HepG2 (cell line): ENCODE results near the gene OTOP3. TPM values are rescaled to one million over a fixed set of nuclear protein-coding genes. Genes with fewer than 3 reads are reported as not detected.
A peak's percentile ranks its signal among the peaks of the same experiment; 100 is the strongest.

Source experiments
- ATF1 ChIP-seq: IDR thresholded peaks from 2 replicates; pipeline ENCODE4 v1.6.1; 2016; ENCODE audit warnings: mild to moderate bottlenecking, control low read depth
- BORCS8-MEF2B ChIP-seq: sonication (generic); formaldehyde crosslinking; IDR thresholded peaks from 2 replicates; pipeline ENCODE4 v1.8.0; 2022; ENCODE audit warnings: mild to moderate bottlenecking, missing genetic modification reagents
- CBFB ChIP-seq: sonication (generic); formaldehyde crosslinking; IDR thresholded peaks from 2 replicates; pipeline ENCODE4 v1.4.0; 2020; ENCODE audit warnings: missing genetic modification reagents
- CENPX ChIP-seq: sonication (generic); formaldehyde crosslinking; IDR thresholded peaks from 2 replicates; pipeline ENCODE4 v1.9.0; 2021; ENCODE audit warnings: mild to moderate bottlenecking, missing genetic modification reagents, moderate library complexity
- NR0B2 ChIP-seq: sonication (generic); formaldehyde crosslinking; IDR thresholded peaks from 2 replicates; pipeline ENCODE4 v1.4.0; 2020; ENCODE audit warnings: mild to moderate bottlenecking, missing genetic modification reagents
- PREB ChIP-seq: sonication (generic); formaldehyde crosslinking; IDR thresholded peaks from 2 replicates; pipeline ENCODE4 v1.4.0; 2020; ENCODE audit warnings: missing genetic modification reagents
- SATB2 ChIP-seq: sonication (generic); formaldehyde crosslinking; IDR thresholded peaks from 2 replicates; pipeline ENCODE4 v1.5.0; 2020; ENCODE audit warnings: missing genetic modification reagents
- SCMH1 ChIP-seq: sonication (generic); formaldehyde crosslinking; IDR thresholded peaks from 2 replicates; pipeline ENCODE4 v1.9.0; 2021; ENCODE audit warnings: missing genetic modification reagents, mild to moderate bottlenecking, borderline replicate concordance
- SSRP1 ChIP-seq: IDR thresholded peaks from 2 replicates; pipeline ENCODE4 v1.6.1; 2016; ENCODE audit warnings: control low read depth
- TFDP1 ChIP-seq: IDR thresholded peaks from 2 replicates; pipeline ENCODE4 v1.6.1; 2016; ENCODE audit warnings: missing compliant biosample characterization, missing genetic modification reagents, borderline replicate concordance
- ZBTB1 ChIP-seq: sonication (generic); formaldehyde crosslinking; IDR thresholded peaks from 2 replicates; pipeline ENCODE4 v1.4.0; 2020; ENCODE audit warnings: missing genetic modification reagents, borderline replicate concordance
- ZNF180 ChIP-seq: sonication (generic); formaldehyde crosslinking; IDR thresholded peaks from 2 replicates; pipeline ENCODE4 v1.4.0; 2020; ENCODE audit warnings: low read depth, missing genetic modification reagents, borderline replicate concordance
- ZNF331 ChIP-seq: sonication (generic); formaldehyde crosslinking; IDR thresholded peaks from 2 replicates; pipeline ENCODE4 v1.4.0; 2020; ENCODE audit warnings: missing genetic modification reagents
- ZNF432 ChIP-seq: sonication (generic); formaldehyde crosslinking; IDR thresholded peaks from 2 replicates; pipeline ENCODE4 v1.5.0; 2020; ENCODE audit warnings: missing genetic modification reagents, mild to moderate bottlenecking, borderline replicate concordance
- ZNF569 ChIP-seq: sonication (generic); formaldehyde crosslinking; IDR thresholded peaks from 2 replicates; pipeline ENCODE4 v1.5.0; 2020; ENCODE audit warnings: mild to moderate bottlenecking, missing genetic modification reagents, moderate library complexity, borderline replicate concordance
- ZNF75D ChIP-seq: sonication (generic); formaldehyde crosslinking; IDR thresholded peaks from 2 replicates; pipeline ENCODE4 v1.8.1; 2023; ENCODE audit warnings: missing genetic modification reagents, mild to moderate bottlenecking, borderline replicate concordance
- polyA plus RNA-seq, 8 experiments: library from polyadenylated mRNA; depleted of rRNA in 3 of 8; stranded (reverse) in 7 of 8; unstranded in 1 of 8; fragments of >200 nt; fragmentation: Illumina TruSeq in 4 of 8; extraction: Trizol in 4 of 8; gene quantifications; 2 replicates each; pipeline versions ENCODE4 v1.2.1 to v1.2.3, GENCODE V29; 2011 to 2016; ENCODE audit warnings: low read depth in 4 of 8, missing spikeins in 1 of 8, mixed read lengths in 1 of 8; ENCODE audit not compliant: insufficient read depth in 1 of 8
- total RNA-seq, 5 experiments: library from RNA; depleted of rRNA; stranded (reverse); fragments of >200 nt; fragmentation: Illumina TruSeq; extraction: Trizol; gene quantifications; 2 replicates each; pipeline ENCODE4 v1.2.3, GENCODE V29; 2016; ENCODE audit warnings: low read depth in 1 of 5
- TF ChIP-seq, protein P1 (sequence below): sonication (generic); formaldehyde crosslinking; IDR thresholded peaks from 2 replicates; pipeline ENCODE4 v1.4.0; 2020; ENCODE audit warnings: missing genetic modification reagents
- TF ChIP-seq, protein P2 (sequence below): sonication (generic); formaldehyde crosslinking; IDR thresholded peaks from 2 replicates; pipeline ENCODE4 v1.5.1; 2020; ENCODE audit warnings: mild to moderate bottlenecking, missing genetic modification reagents

Gene OTOP3
- total and polyA plus RNA-seq, 2 of the 13 experiments (the other 11 are each of a cell fraction or from before 2014, with no cell fraction given) = not detected

DNA sequence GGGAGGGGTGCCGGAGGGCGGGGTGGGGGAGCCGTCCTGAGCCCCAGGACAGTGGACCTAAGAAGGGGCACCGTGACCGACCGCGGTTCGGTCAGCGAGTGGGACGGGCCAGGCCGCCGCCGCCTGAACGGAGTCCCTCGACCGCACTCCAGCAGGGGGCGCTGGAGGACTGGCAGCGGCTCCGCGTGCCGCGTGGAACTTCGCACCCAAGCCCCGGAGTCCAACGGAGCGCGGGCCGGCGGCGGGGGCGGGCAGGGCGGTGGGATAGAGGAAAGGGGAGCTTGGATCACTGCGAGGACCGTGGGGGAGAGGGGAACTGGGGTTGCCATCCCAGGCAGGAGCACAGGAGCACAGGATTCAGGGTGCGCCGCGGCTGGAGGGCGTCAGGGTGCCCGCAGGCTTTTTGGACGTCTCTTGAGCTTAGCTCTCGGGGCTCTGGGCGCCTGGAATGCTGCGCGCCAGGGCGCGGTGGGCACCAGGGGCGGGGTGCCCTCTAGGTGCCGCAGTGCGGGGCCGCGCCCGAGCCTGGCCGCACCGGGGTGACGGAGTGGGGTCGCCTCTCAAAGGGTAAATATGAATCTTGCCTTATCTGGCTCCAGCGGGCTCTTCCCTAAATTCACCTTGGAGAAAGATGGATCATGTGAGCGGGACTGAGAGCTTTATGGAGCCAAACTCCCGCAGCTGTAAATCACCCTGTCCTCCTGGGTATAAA is 12.0 kb upstream of the OTOP3 start (continued):
- TF ChIP-seq, protein P1, sequence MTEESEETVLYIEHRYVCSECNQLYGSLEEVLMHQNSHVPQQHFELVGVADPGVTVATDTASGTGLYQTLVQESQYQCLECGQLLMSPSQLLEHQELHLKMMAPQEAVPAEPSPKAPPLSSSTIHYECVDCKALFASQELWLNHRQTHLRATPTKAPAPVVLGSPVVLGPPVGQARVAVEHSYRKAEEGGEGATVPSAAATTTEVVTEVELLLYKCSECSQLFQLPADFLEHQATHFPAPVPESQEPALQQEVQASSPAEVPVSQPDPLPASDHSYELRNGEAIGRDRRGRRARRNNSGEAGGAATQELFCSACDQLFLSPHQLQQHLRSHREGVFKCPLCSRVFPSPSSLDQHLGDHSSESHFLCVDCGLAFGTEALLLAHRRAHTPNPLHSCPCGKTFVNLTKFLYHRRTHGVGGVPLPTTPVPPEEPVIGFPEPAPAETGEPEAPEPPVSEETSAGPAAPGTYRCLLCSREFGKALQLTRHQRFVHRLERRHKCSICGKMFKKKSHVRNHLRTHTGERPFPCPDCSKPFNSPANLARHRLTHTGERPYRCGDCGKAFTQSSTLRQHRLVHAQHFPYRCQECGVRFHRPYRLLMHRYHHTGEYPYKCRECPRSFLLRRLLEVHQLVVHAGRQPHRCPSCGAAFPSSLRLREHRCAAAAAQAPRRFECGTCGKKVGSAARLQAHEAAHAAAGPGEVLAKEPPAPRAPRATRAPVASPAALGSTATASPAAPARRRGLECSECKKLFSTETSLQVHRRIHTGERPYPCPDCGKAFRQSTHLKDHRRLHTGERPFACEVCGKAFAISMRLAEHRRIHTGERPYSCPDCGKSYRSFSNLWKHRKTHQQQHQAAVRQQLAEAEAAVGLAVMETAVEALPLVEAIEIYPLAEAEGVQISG (CRISPR knock-in tag) = 0 out of 2 replicates have a peak, but pooled peaks have one; percentile 42
- TF ChIP-seq SCMH1 (CRISPR knock-in tag) = no peak
- no peak for TF ChIP-seq PREB (CRISPR knock-in tag)
- TF ChIP-seq ZNF180 = no peak
- no peak for TF ChIP-seq ZNF432 (CRISPR knock-in tag)
- no peak for TF ChIP-seq CENPX (CRISPR knock-in tag)
- no peak for TF ChIP-seq ZNF569 (CRISPR knock-in tag)
- no peak for TF ChIP-seq ZBTB1 (CRISPR knock-in tag)
- peak; percentile 96 for TF ChIP-seq CBFB
- TF ChIP-seq NR0B2 (CRISPR knock-in tag) = peak; percentile 39; the same call in 1 of the 2 replicates
- no peak for TF ChIP-seq SATB2 (CRISPR knock-in tag)
- TF ChIP-seq TFDP1 (CRISPR knock-in tag) = peak; percentile 94
- peak; percentile 83; the same call in 1 of the 2 replicates for TF ChIP-seq BORCS8-MEF2B (CRISPR knock-in tag)
- TF ChIP-seq, protein P2, sequence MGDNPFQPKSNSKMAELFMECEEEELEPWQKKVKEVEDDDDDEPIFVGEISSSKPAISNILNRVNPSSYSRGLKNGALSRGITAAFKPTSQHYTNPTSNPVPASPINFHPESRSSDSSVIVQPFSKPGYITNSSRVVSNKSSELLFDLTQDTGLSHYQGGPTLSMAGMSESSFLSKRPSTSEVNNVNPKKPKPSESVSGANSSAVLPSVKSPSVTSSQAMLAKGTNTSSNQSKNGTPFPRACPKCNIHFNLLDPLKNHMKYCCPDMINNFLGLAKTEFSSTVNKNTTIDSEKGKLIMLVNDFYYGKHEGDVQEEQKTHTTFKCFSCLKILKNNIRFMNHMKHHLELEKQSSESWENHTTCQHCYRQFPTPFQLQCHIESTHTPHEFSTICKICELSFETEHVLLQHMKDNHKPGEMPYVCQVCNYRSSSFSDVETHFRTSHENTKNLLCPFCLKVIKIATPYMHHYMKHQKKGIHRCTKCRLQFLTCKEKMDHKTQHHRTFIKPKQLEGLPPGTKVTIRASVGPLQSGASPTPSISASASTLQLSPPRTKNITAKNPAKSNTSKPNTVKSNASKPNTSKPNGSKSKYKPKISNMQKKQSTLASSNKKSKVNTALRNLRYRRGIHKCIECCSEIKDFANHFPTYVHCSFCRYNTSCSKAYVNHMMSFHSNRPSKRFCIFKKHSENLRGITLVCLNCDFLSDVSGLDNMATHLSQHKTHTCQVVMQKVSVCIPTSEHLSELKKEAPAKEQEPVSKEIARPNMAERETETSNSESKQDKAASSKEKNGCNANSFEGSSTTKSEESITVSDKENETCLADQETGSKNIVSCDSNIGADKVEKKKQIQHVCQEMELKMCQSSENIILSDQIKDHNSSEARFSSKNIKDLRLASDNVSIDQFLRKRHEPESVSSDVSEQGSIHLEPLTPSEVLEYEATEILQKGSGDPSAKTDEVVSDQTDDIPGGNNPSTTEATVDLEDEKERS (CRISPR knock-in tag) = no peak
- no peak for TF ChIP-seq SSRP1 (CRISPR knock-in tag)
- TF ChIP-seq ZNF75D (CRISPR knock-in tag) = no peak
- peak; percentile 59; the same call in 1 of the 2 replicates for TF ChIP-seq ZNF331
- TF ChIP-seq ATF1 = no peak
